ENCODE results near the gene SORCS2.

SORCS2 gene

DNA sequence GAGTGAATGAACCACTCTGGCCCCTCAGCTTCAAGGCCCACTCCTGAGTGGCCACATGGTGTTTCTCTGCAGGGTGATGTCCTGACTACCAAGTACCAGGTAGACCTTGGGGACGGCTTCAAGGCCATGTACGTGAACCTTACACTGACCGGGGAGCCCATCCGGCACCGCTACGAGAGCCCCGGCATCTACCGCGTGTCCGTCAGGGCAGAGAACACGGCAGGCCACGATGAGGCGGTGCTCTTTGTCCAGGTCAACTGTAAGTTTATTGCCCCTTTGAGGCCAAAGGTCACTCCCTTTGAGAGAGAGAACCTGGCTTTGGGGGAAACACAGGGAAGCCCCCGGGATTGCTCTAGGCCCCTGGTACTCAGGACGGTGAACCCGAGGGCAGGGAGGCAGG lies 531.3 kb downstream of the SORCS2 start:
- TF ChIP-seq ZBTB7A (IDR thresholded peaks at IDR 0.05; ENCODE audit: low read depth) = no peak
- no peak for TF ChIP-seq TAF1 (IDR thresholded peaks at IDR 0.05; ENCODE audit: low read depth)
- no peak for TF ChIP-seq RAD21 (IDR thresholded peaks at IDR 0.05; ENCODE audit: low read depth)
- TF ChIP-seq FOXM1 (IDR thresholded peaks at IDR 0.05; ENCODE audit: borderline replicate concordance, low read depth) = no peak
- TF ChIP-seq TCF12 (IDR thresholded peaks at IDR 0.05; ENCODE audit: low read depth) = no peak
- TF ChIP-seq CREB1 (IDR thresholded peaks at IDR 0.05; ENCODE audit: low read depth) = no peak
- TF ChIP-seq EP300 (IDR thresholded peaks at IDR 0.05; ENCODE audit: borderline replicate concordance) = no peak
- TF ChIP-seq YY1 (IDR thresholded peaks at IDR 0.05; ENCODE audit: low read depth) = no peak
- TF ChIP-seq NFIC (IDR thresholded peaks at IDR 0.05) = no peak
- no peak for TF ChIP-seq EGR1 (IDR thresholded peaks at IDR 0.05)
- TF ChIP-seq MAX (IDR thresholded peaks at IDR 0.05) = no peak
- TF ChIP-seq TEAD4 (IDR thresholded peaks at IDR 0.05) = no peak

DNA sequence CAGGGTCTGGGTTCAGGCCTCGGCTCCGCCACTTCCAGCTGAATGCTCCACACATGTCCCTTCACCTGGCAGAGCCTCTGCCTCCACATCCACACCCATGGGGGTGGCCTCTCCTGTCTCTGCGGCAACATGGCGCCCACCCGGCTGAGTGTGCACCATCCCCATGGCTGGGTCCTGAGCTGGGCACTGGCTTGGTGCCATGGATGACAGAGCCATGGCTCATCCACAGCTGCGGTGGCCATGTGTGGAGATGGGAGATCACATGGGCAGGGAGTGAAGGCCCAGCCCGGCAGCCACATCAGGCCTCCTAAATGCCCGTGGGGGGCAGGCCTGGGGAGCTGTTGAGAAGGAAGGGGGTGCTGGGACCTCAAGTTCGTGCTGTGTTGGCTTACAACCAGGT lies 533.6 kb downstream of the SORCS2 start:
- TF ChIP-seq EP300 (IDR thresholded peaks at IDR 0.05; ENCODE audit: borderline replicate concordance) (no peak), TCF12 (IDR thresholded peaks at IDR 0.05; ENCODE audit: low read depth) (no peak), EGR1 (IDR thresholded peaks at IDR 0.05) (no peak), YY1 (IDR thresholded peaks at IDR 0.05; ENCODE audit: low read depth) (no peak), REST (IDR thresholded peaks at IDR 0.05; ENCODE audit: low read depth) (no peak)

GRCh38 chr4:7726665-7727413 lies 534.5 kb downstream of the SORCS2 start:
- TF ChIP-seq CEBPB (IDR thresholded peaks at IDR 0.05) (no peak), FOXM1 (IDR thresholded peaks at IDR 0.05; ENCODE audit: borderline replicate concordance, low read depth) (no peak), YY1 (IDR thresholded peaks at IDR 0.05; ENCODE audit: low read depth) (no peak), EGR1 (IDR thresholded peaks at IDR 0.05) (no peak), EP300 (IDR thresholded peaks at IDR 0.05; ENCODE audit: borderline replicate concordance) (no peak), RAD21 (IDR thresholded peaks at IDR 0.05; ENCODE audit: low read depth) (no peak), CREB1 (IDR thresholded peaks at IDR 0.05; ENCODE audit: low read depth) (no peak), NFIC (IDR thresholded peaks at IDR 0.05) (no peak), MAX (IDR thresholded peaks at IDR 0.05) (no peak), TAF1 (IDR thresholded peaks at IDR 0.05; ENCODE audit: low read depth) (no peak), TEAD4 (IDR thresholded peaks at IDR 0.05) (no peak), USF1 (IDR thresholded peaks at IDR 0.05) (no peak), ZBTB7A (IDR thresholded peaks at IDR 0.05; ENCODE audit: low read depth) (no peak), REST (IDR thresholded peaks at IDR 0.05; ENCODE audit: low read depth) (no peak), TCF12 (IDR thresholded peaks at IDR 0.05; ENCODE audit: low read depth) (no peak)

GRCh38 chr4:7727749-7728148 lies 535.4 kb downstream of the SORCS2 start:
- TF ChIP-seq CREB1 (IDR thresholded peaks at IDR 0.05; ENCODE audit: low read depth) (no peak), REST (IDR thresholded peaks at IDR 0.05; ENCODE audit: low read depth) (no peak), FOXM1 (IDR thresholded peaks at IDR 0.05; ENCODE audit: borderline replicate concordance, low read depth) (no peak), RAD21 (IDR thresholded peaks at IDR 0.05; ENCODE audit: low read depth) (no peak), TAF1 (IDR thresholded peaks at IDR 0.05; ENCODE audit: low read depth) (no peak), USF1 (IDR thresholded peaks at IDR 0.05) (no peak), ZBTB7A (IDR thresholded peaks at IDR 0.05; ENCODE audit: low read depth) (no peak), MAX (IDR thresholded peaks at IDR 0.05) (no peak), TCF12 (IDR thresholded peaks at IDR 0.05; ENCODE audit: low read depth) (no peak), CEBPB (IDR thresholded peaks at IDR 0.05) (no peak), EP300 (IDR thresholded peaks at IDR 0.05; ENCODE audit: borderline replicate concordance) (no peak), TEAD4 (IDR thresholded peaks at IDR 0.05) (no peak), NFIC (IDR thresholded peaks at IDR 0.05) (no peak), EGR1 (IDR thresholded peaks at IDR 0.05) (no peak), YY1 (IDR thresholded peaks at IDR 0.05; ENCODE audit: low read depth) (no peak)

Data from Ishikawa (cell line).